Measurements from ENCODE around the gene PRX. TPM values are rescaled to one million over a fixed set of nuclear protein-coding genes. Genes with fewer than 3 reads are reported as not detected.
A peak's percentile ranks its signal among the peaks of the same experiment; 100 is the strongest.

PRX gene
- total RNA-seq, 1 experiment from 2014 or later = 1.6 TPM

GRCh38 chr19:40393894-40394815 lies 19.0 kb downstream of the PRX start:
- Mint-ChIP-seq H3K4me3 (ENCODE audit: low read depth, unreplicated experiment) (no peak overlapping the region), H3K27ac (ENCODE audit: unreplicated experiment) (peak overlapping the region; percentile 68), H3K9me3 (ENCODE audit: low read depth, unreplicated experiment) (no peaks in the 10 kb centered on the region), H3K36me3 (ENCODE audit: insufficient read depth, unreplicated experiment) (peaks cover 23% of the 10 kb centered on the region), H3K4me1 (ENCODE audit: low read depth, unreplicated experiment) (peaks cover 31% of the 10 kb centered on the region), H3K27me3 (ENCODE audit: unreplicated experiment) (peaks cover 7% of the 10 kb centered on the region)
- intact Hi-C loops (cut with micrococcal nuclease; ENCODE audit: unreplicated experiment) = no loop called here
- TF ChIP-seq CTCF (IDR thresholded peaks at IDR 0.05; ENCODE audit: unreplicated experiment) = no peak
- no TSS peak for BruUV-seq (replicated peaks)
- CTCF ChIA-PET = no interaction called here
- DNase-seq = no peak

GRCh38 chr19:40392894-40393517 lies 20.2 kb downstream of the PRX start:
- intact Hi-C loops (cut with micrococcal nuclease; ENCODE audit: unreplicated experiment) = no loop called here
- peak overlapping the region; percentile 13 for H3K4me3 Mint-ChIP-seq (ENCODE audit: low read depth, unreplicated experiment)
- peak; percentile 92 for TF ChIP-seq CTCF (IDR thresholded peaks at IDR 0.05; ENCODE audit: unreplicated experiment)
- H3K9me3 Mint-ChIP-seq (ENCODE audit: low read depth, unreplicated experiment) = no peaks in the 10 kb centered on the region
- no peaks in the 10 kb centered on the region for H3K27me3 Mint-ChIP-seq (ENCODE audit: unreplicated experiment)
- no TSS peak for BruUV-seq (replicated peaks)
- H3K27ac Mint-ChIP-seq (ENCODE audit: unreplicated experiment) = peak overlapping the region; percentile 68
- peaks cover 23% of the 10 kb centered on the region for H3K36me3 Mint-ChIP-seq (ENCODE audit: insufficient read depth, unreplicated experiment)
- CTCF ChIA-PET = interaction anchor here (0.6 kb wide), 1 partner anchor 33 kb away, joined by 3 read pairs; the partner anchor contains the start of gene SERTAD1
- peak; percentile 94 for DNase-seq
- H3K4me1 Mint-ChIP-seq (ENCODE audit: low read depth, unreplicated experiment) = peaks cover 27% of the 10 kb centered on the region

GRCh38 chr19:40392123-40392522 lies 21.1 kb downstream of the PRX start:
- intact Hi-C loops (cut with micrococcal nuclease; ENCODE audit: unreplicated experiment) = no loop called here
- no peaks in the 10 kb centered on the region for H3K9me3 Mint-ChIP-seq (ENCODE audit: low read depth, unreplicated experiment)
- TF ChIP-seq CTCF (IDR thresholded peaks at IDR 0.05; ENCODE audit: unreplicated experiment) = no peak
- peaks cover 6% of the 10 kb centered on the region for H3K27me3 Mint-ChIP-seq (ENCODE audit: unreplicated experiment)
- peaks cover 23% of the 10 kb centered on the region for H3K36me3 Mint-ChIP-seq (ENCODE audit: insufficient read depth, unreplicated experiment)
- CTCF ChIA-PET = interaction anchor here (0.8 kb wide), 1 partner anchor 72 kb away, joined by 4 read pairs; no protein-coding TSS in a partner anchor
- peaks cover 27% of the 10 kb centered on the region for H3K4me1 Mint-ChIP-seq (ENCODE audit: low read depth, unreplicated experiment)
- DNase-seq = no peak
- H3K4me3 Mint-ChIP-seq (ENCODE audit: low read depth, unreplicated experiment) = peak overlapping the region; percentile 13
- BruUV-seq (replicated peaks) = no TSS peak
- peak overlapping the region; percentile 68 for H3K27ac Mint-ChIP-seq (ENCODE audit: unreplicated experiment)

- intact Hi-C loops (cut with micrococcal nuclease; ENCODE audit: unreplicated experiment) = no loop called here
- CTCF ChIA-PET = interaction anchor here (0.7 kb wide), 1 partner anchor 180 kb away, joined by 3 read pairs; no protein-coding TSS in a partner anchor
- no peak for DNase-seq
- Mint-ChIP-seq H3K36me3 (ENCODE audit: insufficient read depth, unreplicated experiment) (peaks cover 23% of the 10 kb centered on the region), H3K27ac (ENCODE audit: unreplicated experiment) (peak within 1 kb of the TSS; percentile 48), H3K9me3 (ENCODE audit: low read depth, unreplicated experiment) (no peaks in the 10 kb centered on the region), H3K4me1 (ENCODE audit: low read depth, unreplicated experiment) (peaks cover 27% of the 10 kb centered on the region), H3K4me3 (ENCODE audit: low read depth, unreplicated experiment) (no peak within 1 kb of the TSS), H3K27me3 (ENCODE audit: unreplicated experiment) (peaks cover 21% of the 10 kb centered on the region)
- BruUV-seq (replicated peaks) = no TSS peak
- TF ChIP-seq CTCF (IDR thresholded peaks at IDR 0.05; ENCODE audit: unreplicated experiment) = no peak
Measured at GRCh38 chr19:40390084-40390742, 23.0 kb downstream of the PRX start, which contains the start of gene HIPK4. HIPK4 (minus strand) TSS chr19:40390181; CDS start chr19:40389902, 279 bp downstream.

Data from Calu3 (cell line).